Activated CD8-positive, alpha-beta T cell treated with anti-CD3 and anti-CD28 coated beads, Interleukin-2, amount 10 ng/mL, durations not matched to agents 7 days and 5 days (primary cell): ENCODE measurements around the gene DENND1A. TPM values are rescaled to one million over a fixed set of nuclear protein-coding genes. Genes with fewer than 3 reads are reported as not detected.
"Not testable (repeated sequence)": the region's sequence is repeated elsewhere in the genome, so short reads cannot be mapped to it uniquely, and the experiment has no call there.

ENCODE experiments used
- ATAC-seq: fragments of 150-1000 bp; cut with Tn5 transposase; one replicate; pipeline ENCODE4 v1.10.0; 2021; ENCODE audit warnings: moderate library complexity
- CTCF ChIA-PET: fragments of 350-600 bp; sonication (Branson Sonifier 250); formaldehyde crosslinking; loops from one replicate; lab custom pipeline; 2021; ENCODE audit warnings: antibody characterized with exemption; lab: Charles Lee
- POLR2A ChIA-PET: fragments of 350-600 bp; sonication (Branson Sonifier 250); formaldehyde crosslinking; loops from one replicate; lab custom pipeline; 2021; ENCODE audit warnings: antibody characterized with exemption; lab: Charles Lee
- DNase-seq: peaks from one replicate; pipeline ENCODE4 v3.0.0-alpha.2; 2020
- H3K27ac Mint-ChIP-seq: one replicate; pipeline ENCODE4 v1.8.0; 2021; ENCODE audit warnings: mild to moderate bottlenecking, mixed read lengths
- H3K27me3 Mint-ChIP-seq: one replicate; pipeline ENCODE4 v1.8.0; 2021; ENCODE audit warnings: low read depth, mixed read lengths
- H3K36me3 Mint-ChIP-seq: one replicate; pipeline ENCODE4 v1.8.0; 2021; ENCODE audit warnings: low read depth, mixed read lengths
- H3K4me1 Mint-ChIP-seq: one replicate; pipeline ENCODE4 v1.8.0; 2021; ENCODE audit warnings: low read depth, mixed read lengths
- H3K4me3 Mint-ChIP-seq: one replicate; pipeline ENCODE4 v1.8.0; 2021; ENCODE audit warnings: mild to moderate bottlenecking, mixed read lengths
- H3K9me3 Mint-ChIP-seq: one replicate; pipeline ENCODE4 v1.8.0; 2022; ENCODE audit warnings: mixed read lengths; ENCODE audit not compliant: insufficient read depth
- total RNA-seq, 2 experiments: library from RNA; stranded (reverse); gene quantifications; one replicate each; pipeline ENCODE4 v1.2.3, GENCODE V29; 2021

The DENND1A gene
- total RNA-seq, 2 experiments from 2014 or later = 13.0 to 15.5 TPM

DNA sequence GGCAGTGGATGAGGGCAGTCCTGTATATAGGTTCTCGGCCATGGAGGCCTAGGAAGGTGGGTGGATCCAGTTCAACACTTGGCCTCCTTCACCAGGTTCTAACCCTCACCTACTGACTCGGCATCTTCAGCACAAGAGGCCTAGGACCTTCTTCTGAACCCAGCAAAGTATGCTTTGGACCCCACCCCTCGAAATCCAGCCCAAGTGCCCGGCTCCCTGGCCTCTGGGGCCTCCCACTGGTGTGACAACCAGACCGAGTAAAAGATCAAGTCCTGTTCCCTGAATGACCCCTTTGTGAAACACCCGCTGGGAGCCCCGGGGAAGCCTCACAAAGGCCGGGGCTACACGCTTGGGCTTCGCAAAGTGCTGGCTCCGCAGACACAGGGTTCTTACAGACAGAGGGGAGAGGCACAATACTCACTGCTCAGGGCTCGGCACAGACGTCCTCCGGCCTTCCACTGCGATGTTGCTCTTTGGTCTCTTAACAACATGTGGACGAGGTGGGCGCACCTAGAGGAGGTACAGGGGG, 526.9 kb downstream of the DENND1A start:
- CTCF ChIA-PET = interaction anchor here (1.0 to 1.6 kb wide), 2 partner anchors 638 kb away, joined by 3 to 7 read pairs; no protein-coding TSS in a partner anchor
- POLR2A ChIA-PET = interaction anchor here (0.6 kb wide), 1 partner anchor 211 kb away, joined by 3 read pairs; no protein-coding TSS in a partner anchor

DNA sequence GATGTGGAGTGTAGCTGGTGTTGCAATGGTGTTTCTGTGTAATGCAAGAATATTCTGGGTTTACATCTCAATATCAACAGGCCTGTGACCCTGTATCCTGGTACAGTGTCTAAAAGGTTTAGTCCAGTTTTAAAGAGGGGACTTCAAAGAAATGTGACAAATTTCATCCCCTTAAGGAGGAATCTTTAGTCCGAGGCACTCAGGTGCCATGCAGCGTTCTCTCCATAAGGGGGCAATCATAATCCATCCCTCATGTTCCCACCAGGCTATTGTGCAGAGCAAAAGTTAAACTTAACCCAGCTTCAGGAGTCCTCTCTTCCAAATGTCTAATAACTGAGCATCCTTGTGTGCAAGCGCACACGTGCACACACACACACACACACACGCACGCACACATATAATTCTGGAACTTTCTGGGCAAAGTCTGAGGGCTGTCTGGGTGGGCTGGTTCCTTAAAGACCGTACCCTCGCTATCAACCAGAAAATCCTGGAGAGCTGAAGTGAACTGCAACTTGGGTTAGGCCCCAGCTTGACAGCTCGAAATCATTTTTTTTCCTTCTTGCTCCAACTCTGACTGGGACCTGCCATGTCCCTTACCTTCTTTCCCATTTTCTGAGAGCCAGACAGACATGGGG, 527.9 kb downstream of the DENND1A start:
- no peak overlapping the region for H3K27ac Mint-ChIP-seq
- ATAC-seq = peak; percentile 65
- peak; percentile 44 for DNase-seq
- CTCF ChIA-PET = interaction anchor here (1.3 to 1.6 kb wide), 2 partner anchors 14 to 639 kb away, joined by 3 to 7 read pairs; no protein-coding TSS in a partner anchor
- H3K4me1 Mint-ChIP-seq = peaks cover 5% of the 10 kb centered on the region
- no peaks in the 10 kb centered on the region for H3K36me3 Mint-ChIP-seq
- no peaks in the 10 kb centered on the region for H3K9me3 Mint-ChIP-seq
- H3K27me3 Mint-ChIP-seq = no peaks in the 10 kb centered on the region
- no peak overlapping the region for H3K4me3 Mint-ChIP-seq
- POLR2A ChIA-PET = no interaction called here

More for the DNA sequence above, 526.9 kb downstream of the DENND1A start:
- H3K36me3 Mint-ChIP-seq = no peaks in the 10 kb centered on the region
- no peak for DNase-seq
- no peaks in the 10 kb centered on the region for H3K9me3 Mint-ChIP-seq
- no peak for ATAC-seq
- H3K27ac Mint-ChIP-seq = no peak overlapping the region
- H3K4me3 Mint-ChIP-seq = no peak overlapping the region
- peaks cover 5% of the 10 kb centered on the region for H3K4me1 Mint-ChIP-seq
- H3K27me3 Mint-ChIP-seq = no peaks in the 10 kb centered on the region

DNA sequence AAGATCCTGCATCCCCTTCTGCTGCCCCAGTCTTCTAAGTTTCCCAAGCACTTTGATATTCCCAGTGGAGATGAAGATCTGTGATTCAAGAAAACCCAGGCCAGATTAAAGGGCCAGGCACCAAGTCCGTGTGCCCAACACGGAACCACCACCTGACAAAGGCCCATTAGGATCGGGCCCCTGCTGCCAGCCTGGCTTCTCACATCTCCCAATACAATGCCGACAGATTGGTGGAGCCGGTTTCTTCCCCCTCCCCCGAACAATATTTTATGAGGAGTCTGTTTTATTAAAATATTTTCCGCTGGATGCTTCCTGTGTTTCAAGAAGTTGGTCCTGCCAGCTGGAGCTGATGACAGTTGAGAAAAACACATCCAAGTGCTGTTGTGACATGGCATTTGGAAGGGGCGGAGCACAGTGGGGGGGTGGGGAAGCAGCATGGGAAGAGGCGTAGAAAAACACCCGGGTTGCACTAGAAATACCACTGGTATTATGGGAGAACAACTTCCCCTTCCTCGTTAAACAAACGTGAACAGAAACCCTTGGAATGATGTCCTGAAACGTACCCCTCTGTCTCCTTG, 528.9 kb downstream of the DENND1A start:
- DNase-seq (no peak), ATAC-seq (no peak)
- no peaks in the 10 kb centered on the region for H3K36me3 Mint-ChIP-seq
- CTCF ChIA-PET = interaction anchor here (1.3 kb wide), 1 partner anchor 13 kb away, joined by 3 read pairs; no protein-coding TSS in a partner anchor
- no peak overlapping the region for H3K4me3 Mint-ChIP-seq
- H3K9me3 Mint-ChIP-seq = no peaks in the 10 kb centered on the region
- H3K4me1 Mint-ChIP-seq = peaks cover 1% of the 10 kb centered on the region
- H3K27me3 Mint-ChIP-seq = no peaks in the 10 kb centered on the region
- POLR2A ChIA-PET = no interaction called here
- H3K27ac Mint-ChIP-seq = no peak overlapping the region

DNA sequence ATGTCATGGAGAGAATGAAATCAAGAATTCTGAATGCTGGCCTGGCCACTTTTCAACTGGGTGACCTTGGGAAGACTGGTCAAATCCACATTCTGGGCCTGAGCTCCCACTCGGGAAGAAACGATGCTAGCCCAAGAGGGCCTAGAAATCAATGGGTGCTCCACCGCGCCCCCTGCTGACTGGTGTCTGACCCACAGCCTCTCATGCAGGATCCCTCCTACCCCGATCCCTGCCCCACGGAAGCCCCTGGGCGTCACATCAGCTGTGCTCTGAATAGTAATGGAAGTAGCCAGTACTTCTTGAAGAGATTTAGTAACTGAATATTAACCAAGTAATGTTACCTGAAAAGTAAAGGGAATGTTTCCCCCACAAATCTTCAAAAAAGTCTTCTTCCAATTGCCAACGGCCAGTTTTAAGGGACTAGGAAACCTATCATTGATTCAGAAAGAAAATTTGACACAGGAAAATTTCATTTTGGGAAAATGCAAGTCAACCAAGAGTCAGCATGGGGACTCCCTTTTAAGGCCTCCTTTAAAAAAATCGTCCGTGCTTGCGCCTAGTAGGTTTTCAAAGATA, 530.0 kb downstream of the DENND1A start:
- H3K4me1 Mint-ChIP-seq = no peaks in the 10 kb centered on the region
- POLR2A ChIA-PET = no interaction called here
- no peaks in the 10 kb centered on the region for H3K9me3 Mint-ChIP-seq
- no peaks in the 10 kb centered on the region for H3K36me3 Mint-ChIP-seq
- no peaks in the 10 kb centered on the region for H3K27me3 Mint-ChIP-seq
- H3K4me3 Mint-ChIP-seq = no peak overlapping the region
- DNase-seq = peak; percentile 32
- ATAC-seq = no peak
- CTCF ChIA-PET = interaction anchor here (0.9 to 1.7 kb wide), 4 partner anchors 9 to 45 kb away, joined by 3 to 5 read pairs (median 4); no protein-coding TSS in a partner anchor
- no peak overlapping the region for H3K27ac Mint-ChIP-seq

DNA sequence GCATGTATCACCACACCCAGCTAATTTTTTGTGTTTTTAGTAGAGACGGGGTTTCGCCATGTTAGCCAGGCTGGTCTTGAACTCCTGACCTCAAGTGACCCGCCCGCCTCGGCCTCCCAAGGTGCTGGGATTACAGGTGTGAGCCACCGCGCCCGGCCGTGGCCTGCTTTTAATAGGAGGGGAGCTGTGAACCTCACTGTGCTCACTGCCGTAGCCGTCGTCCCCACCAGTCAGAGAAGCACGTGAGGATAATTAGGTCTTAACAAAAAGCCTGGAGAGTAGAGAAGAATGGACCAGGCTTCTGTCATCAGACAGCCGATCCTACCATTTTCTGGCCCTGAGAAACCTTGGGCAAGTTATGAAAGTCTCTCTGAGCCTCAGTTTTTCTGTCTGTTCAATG, 531.0 kb downstream of the DENND1A start:
- CTCF ChIA-PET = interaction anchor here (1.2 to 1.7 kb wide), 2 partner anchors 10 to 13 kb away, joined by 4 to 5 read pairs; no protein-coding TSS in a partner anchor
- POLR2A ChIA-PET, H3K4me1 Mint-ChIP-seq, H3K36me3 Mint-ChIP-seq, H3K27me3 Mint-ChIP-seq, DNase-seq, H3K4me3 Mint-ChIP-seq, H3K9me3 Mint-ChIP-seq, H3K27ac Mint-ChIP-seq, ATAC-seq: not testable (repeated sequence)

DNA sequence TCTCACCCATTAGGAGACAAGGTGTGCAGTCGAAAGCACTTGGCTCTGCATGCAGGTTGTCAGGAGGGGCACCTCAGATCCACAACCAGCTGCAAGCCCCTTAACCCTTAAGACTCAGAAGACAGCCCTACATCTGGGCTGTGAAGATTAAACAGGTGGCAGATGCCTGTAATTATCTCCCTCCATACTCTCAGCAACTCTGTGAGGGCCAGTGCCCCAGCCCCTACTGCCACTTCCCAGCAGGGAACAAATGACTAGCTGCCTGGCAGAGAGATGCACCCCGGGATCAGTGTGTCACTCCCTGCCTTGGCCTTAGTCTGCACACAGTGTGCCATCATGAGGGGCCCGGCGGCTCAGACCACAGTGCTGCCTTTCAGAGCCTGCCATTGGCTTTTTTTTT, 532.0 kb downstream of the DENND1A start:
- no peak overlapping the region for H3K27ac Mint-ChIP-seq
- ChIA-PET POLR2A (no interaction called here), CTCF (interaction anchor here (1.1 kb wide), 1 partner anchor 12 kb away, joined by 4 read pairs; no protein-coding TSS in a partner anchor)
- H3K9me3 Mint-ChIP-seq = no peaks in the 10 kb centered on the region
- no peak overlapping the region for H3K4me3 Mint-ChIP-seq
- no peaks in the 10 kb centered on the region for H3K27me3 Mint-ChIP-seq
- H3K36me3 Mint-ChIP-seq = no peaks in the 10 kb centered on the region
- no peak for ATAC-seq
- DNase-seq = no peak
- H3K4me1 Mint-ChIP-seq = no peaks in the 10 kb centered on the region

DNA sequence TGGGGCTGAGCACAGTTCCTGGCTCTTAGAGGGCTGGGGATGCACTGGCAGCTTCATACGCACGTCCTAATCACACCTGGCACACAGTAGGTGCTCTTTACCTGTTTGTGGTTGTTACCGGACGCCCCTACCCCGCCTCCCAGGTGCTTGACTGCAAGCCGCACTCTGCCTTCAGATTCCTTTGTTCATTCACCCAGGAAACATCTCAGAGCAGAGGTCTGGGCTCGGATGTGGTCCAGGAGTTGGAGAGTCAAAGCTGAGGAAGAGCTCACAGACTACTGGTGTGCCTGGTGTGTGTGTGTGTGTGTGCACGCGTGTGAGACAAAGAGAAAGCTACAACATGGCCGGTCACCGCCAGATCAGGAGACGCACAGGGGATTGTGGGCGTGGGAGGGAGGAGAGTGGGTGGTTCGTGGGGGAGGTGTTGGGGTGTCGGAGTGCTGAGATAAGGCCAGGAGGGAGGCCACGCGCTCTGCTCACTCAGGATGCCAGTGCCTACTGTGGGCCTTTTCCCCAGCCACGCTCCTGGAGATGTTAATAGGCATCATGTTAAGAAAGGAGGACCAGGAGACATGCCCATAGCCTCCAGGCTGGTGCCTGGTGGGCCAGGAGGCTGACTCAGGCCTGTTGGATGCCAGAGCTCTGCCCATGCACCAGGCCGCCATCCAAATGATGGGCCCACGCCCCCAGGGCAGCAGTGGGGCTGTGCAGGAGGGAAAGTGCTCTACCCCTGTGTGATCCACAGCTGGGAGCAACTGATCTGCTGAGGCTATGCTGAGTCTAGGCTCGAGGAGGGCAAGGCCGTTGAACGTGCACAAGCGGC, 534.0 kb downstream of the DENND1A start:
- DNase-seq (no peak), ATAC-seq (no peak)
- Mint-ChIP-seq H3K27ac (no peak overlapping the region), H3K4me1 (no peaks in the 10 kb centered on the region), H3K27me3 (no peaks in the 10 kb centered on the region), H3K9me3 (no peaks in the 10 kb centered on the region), H3K36me3 (no peaks in the 10 kb centered on the region), H3K4me3 (no peak overlapping the region)
- ChIA-PET POLR2A (no interaction called here), CTCF (interaction anchor here (1.4 kb wide), 1 partner anchor 10 kb away, joined by 4 read pairs; no protein-coding TSS in a partner anchor)

DNA sequence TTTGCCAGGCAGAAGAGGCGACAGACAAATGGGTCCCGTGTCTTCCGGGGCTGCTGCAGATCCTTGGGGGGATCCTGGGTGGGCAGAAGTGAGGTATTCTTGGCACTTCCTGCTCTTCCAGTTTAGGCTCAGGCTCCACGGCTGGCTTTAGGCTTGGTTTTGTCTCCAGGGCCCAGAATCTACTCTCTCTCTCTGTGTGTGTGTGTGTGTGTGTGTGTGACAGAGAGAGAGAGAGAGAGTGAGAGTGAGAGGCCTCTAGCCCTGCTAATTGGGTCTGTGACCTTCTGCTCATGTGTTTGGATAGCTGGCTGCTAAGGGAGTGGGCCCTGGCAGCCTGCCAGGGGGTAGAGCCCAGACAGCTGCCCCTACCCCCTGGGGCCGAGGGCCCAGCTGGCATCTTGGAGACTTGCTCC, 534.6 kb downstream of the DENND1A start:
- DNase-seq = no peak
- H3K4me3 Mint-ChIP-seq = no peak overlapping the region
- no peak for ATAC-seq
- ChIA-PET CTCF (no interaction called here), POLR2A (no interaction called here)
- no peaks in the 10 kb centered on the region for H3K36me3 Mint-ChIP-seq
- no peaks in the 10 kb centered on the region for H3K27me3 Mint-ChIP-seq
- H3K4me1 Mint-ChIP-seq = no peaks in the 10 kb centered on the region
- H3K9me3 Mint-ChIP-seq = no peaks in the 10 kb centered on the region
- no peak overlapping the region for H3K27ac Mint-ChIP-seq

DNA sequence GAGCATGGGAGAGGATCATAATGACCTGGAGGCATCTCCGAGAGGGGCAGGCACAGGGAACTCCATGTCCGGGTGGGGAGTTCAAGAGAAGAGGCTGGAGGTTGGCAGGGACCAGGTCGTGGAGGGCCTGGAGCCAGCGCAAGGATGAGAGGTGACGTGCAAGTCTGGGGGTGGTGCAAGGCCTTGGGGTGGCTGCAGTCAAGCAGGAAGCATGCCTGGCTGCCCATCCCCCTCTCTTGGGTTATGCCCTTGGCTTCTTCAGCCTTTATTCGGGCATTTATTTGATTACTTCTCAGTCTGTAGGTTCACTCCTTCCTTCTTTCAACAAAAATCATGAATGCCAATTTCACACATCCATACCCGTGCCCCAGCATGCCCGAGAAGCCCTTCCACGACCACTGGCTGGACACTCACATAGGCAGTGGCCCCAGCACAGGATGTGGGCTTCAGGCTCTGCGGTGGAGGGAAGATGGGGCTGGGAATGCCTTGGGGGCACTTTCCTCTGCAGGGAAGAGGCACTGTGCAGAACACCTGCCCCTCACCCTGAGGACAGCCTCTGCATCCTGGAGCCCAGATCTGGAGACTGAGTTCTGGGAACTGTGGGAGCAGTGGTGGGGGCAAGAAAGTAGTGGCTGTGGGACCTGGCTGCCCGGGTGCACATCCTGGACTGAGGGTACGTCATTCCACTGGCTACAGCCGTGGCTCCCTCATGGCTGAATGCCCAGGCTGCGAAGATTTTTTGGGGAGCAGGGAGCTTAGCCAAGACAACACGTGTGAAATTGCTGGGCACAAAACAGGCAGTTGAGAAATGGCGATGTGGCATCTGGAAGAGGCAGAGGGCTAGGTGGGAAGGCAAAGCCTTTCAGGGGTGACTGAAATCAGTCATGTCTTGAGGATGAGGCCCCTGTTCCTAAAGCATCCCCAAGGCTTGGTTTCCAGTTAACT, 535.4 kb downstream of the DENND1A start:
- Mint-ChIP-seq H3K4me1 (no peaks in the 10 kb centered on the region), H3K27ac (no peak overlapping the region), H3K36me3 (no peaks in the 10 kb centered on the region), H3K27me3 (no peaks in the 10 kb centered on the region), H3K4me3 (no peak overlapping the region), H3K9me3 (no peaks in the 10 kb centered on the region)
- CTCF ChIA-PET = no interaction called here
- ATAC-seq (no peak), DNase-seq (no peak)
- POLR2A ChIA-PET = no interaction called here

DNA sequence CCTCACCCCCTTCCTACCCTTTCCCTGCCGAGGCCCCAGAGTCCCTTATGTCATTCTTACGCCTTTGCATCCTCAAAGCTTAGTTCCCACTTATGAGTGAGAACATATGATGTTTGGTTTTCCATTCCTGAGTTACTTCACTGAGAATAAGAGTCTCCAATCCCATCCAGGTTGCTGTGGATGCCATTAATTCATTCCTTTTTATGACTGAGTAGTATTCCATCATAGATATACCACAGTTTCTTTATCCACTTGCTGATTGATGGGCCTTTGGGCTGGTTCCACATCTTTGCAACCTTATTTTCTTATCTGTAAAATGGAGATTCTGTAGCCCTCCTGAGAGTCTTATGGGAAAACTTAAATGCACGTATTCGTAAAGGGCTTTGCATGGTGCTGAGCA, 537.1 kb downstream of the DENND1A start:
- Mint-ChIP-seq H3K27ac (no peak overlapping the region), H3K27me3 (no peaks in the 10 kb centered on the region), H3K4me1 (no peaks in the 10 kb centered on the region), H3K36me3 (no peaks in the 10 kb centered on the region), H3K4me3 (no peak overlapping the region), H3K9me3 (no peaks in the 10 kb centered on the region)
- CTCF ChIA-PET = no interaction called here
- DNase-seq = no peak
- ATAC-seq = no peak
- POLR2A ChIA-PET = no interaction called here
